ENCODE results near the gene NRL.
A peak's percentile ranks its signal among the peaks of the same experiment; 100 is the strongest.

The NRL gene

DNA sequence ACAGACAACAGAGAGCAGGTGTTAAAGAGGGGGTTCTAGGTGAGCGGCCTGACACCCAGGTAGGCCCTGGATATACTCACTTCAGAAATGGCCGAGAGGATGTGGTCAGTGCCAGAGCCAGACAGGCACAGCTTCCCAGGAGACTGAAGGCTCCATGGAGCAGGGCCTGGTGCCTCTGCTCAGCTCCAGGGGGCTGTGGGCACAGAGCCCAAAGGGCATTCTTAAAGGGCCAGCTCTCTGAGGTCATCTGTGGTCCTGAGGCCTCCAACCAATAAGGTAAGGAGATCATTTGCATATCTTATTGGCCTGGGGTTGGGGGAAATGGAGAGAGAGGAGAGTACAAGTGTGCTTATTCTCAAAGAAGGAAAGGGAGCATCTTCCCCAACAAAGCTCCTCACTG is 30.3 kb downstream of the NRL start:
- peaks cover 16 to 21% of the 10 kb centered on the region in 2 donors for H3K4me1 ChIP-seq (ENCODE audit: control insufficient read depth in 2 of 2, insufficient read depth in 1 of 2, low read depth in 1 of 2, low read length in 2 of 2)
- no peak overlapping the region for H3K18ac ChIP-seq (ENCODE audit: low read length)
- peaks cover 0 to 5% of the 10 kb centered on the region in 2 donors for H3K9me3 ChIP-seq (replicated peaks in 1 of 2; ENCODE audit: control insufficient read depth in 2 of 2, insufficient read depth in 1 of 2, low read depth in 1 of 2, low read length in 2 of 2)
- no peak overlapping the region for H3K4me2 ChIP-seq (ENCODE audit: insufficient read depth, low read length, poor library complexity, severe bottlenecking)
- H3K79me1 ChIP-seq (ENCODE audit: low read depth, low read length) = no peaks in the 10 kb centered on the region
- WGBS, 2 donors (ENCODE audit: extremely low coverage in 2 of 2, insufficient read length in 2 of 2, insufficient replicate concordance in 1 of 2) = no CpG with 5 or more reads among the region's 2 CpGs
- H3K4me3 ChIP-seq (ENCODE audit: low read length in 2 of 2) = no peak overlapping the region
- no peaks in the 10 kb centered on the region for H3K36me3 ChIP-seq (replicated peaks in 1 of 2; ENCODE audit: control insufficient read depth in 2 of 2, insufficient read depth in 2 of 2, low read length in 2 of 2)
- no peak overlapping the region for H2AFZ ChIP-seq (ENCODE audit: low read length)
- H4K91ac ChIP-seq (ENCODE audit: low read depth, low read length, poor library complexity) = no peak overlapping the region
- H3K14ac ChIP-seq (ENCODE audit: low read length) = no peak overlapping the region
- no peak overlapping the region for H2BK15ac ChIP-seq (ENCODE audit: low read length)
- H2AK5ac ChIP-seq (ENCODE audit: low read depth, low read length) = no peak overlapping the region
- peaks cover 0 to 69% (median 21%) of the 10 kb centered on the region in 3 experiments for H3K27me3 ChIP-seq (ENCODE audit: control insufficient read depth in 3 of 3, insufficient read depth in 3 of 3, low read depth in 1 of 3, low read length in 3 of 3)
- H2BK5ac ChIP-seq (ENCODE audit: low read length) = no peak overlapping the region
- H2BK120ac ChIP-seq (ENCODE audit: low read depth, low read length) = no peak overlapping the region
- no peak overlapping the region for H3K9ac ChIP-seq (ENCODE audit: low read depth, low read length, poor library complexity)
- H3K27ac ChIP-seq (replicated peaks; ENCODE audit: low read length) = no peak overlapping the region
- H3K23ac ChIP-seq (ENCODE audit: low read depth, low read length, poor library complexity) = no peak overlapping the region
- H2BK12ac ChIP-seq (ENCODE audit: low read length) = no peak overlapping the region
- no peak overlapping the region for H3K4ac ChIP-seq (ENCODE audit: low read length)
- no peak for DNase-seq (ENCODE audit: low spot score)
- no peak overlapping the region for H4K8ac ChIP-seq (ENCODE audit: low read depth, low read length)

GRCh38 chr14:24083462-24083861 is 31.3 kb downstream of the NRL start:
- peaks cover 0 to 5% of the 10 kb centered on the region in 2 donors for H3K9me3 ChIP-seq (replicated peaks in 1 of 2; ENCODE audit: control insufficient read depth in 2 of 2, insufficient read depth in 1 of 2, low read depth in 1 of 2, low read length in 2 of 2)
- DNase-seq (ENCODE audit: low spot score) = no peak
- H3K4me2 ChIP-seq (ENCODE audit: insufficient read depth, low read length, poor library complexity, severe bottlenecking) = no peak overlapping the region
- H3K27me3 ChIP-seq (ENCODE audit: control insufficient read depth in 3 of 3, insufficient read depth in 3 of 3, low read depth in 1 of 3, low read length in 3 of 3) = peaks cover 0 to 79% (median 21%) of the 10 kb centered on the region in 3 experiments
- H2AFZ ChIP-seq (ENCODE audit: low read length) = no peak overlapping the region
- no peaks in the 10 kb centered on the region for H3K36me3 ChIP-seq (replicated peaks in 1 of 2; ENCODE audit: control insufficient read depth in 2 of 2, insufficient read depth in 2 of 2, low read length in 2 of 2)
- no peak overlapping the region for H3K9ac ChIP-seq (ENCODE audit: low read depth, low read length, poor library complexity)
- no peak overlapping the region for H2BK15ac ChIP-seq (ENCODE audit: low read length)
- peaks cover 21 to 31% of the 10 kb centered on the region in 2 donors for H3K4me1 ChIP-seq (ENCODE audit: control insufficient read depth in 2 of 2, insufficient read depth in 1 of 2, low read depth in 1 of 2, low read length in 2 of 2)
- H2BK5ac ChIP-seq (ENCODE audit: low read length) = no peak overlapping the region
- H4K91ac ChIP-seq (ENCODE audit: low read depth, low read length, poor library complexity) = no peak overlapping the region
- H3K4me3 ChIP-seq (ENCODE audit: low read length in 2 of 2) = no peak overlapping the region
- no peak overlapping the region for H3K4ac ChIP-seq (ENCODE audit: low read length)
- H3K23ac ChIP-seq (ENCODE audit: low read depth, low read length, poor library complexity) = no peak overlapping the region
- H4K8ac ChIP-seq (ENCODE audit: low read depth, low read length) = no peak overlapping the region
- no peak overlapping the region for H3K14ac ChIP-seq (ENCODE audit: low read length)
- no peak overlapping the region for H3K18ac ChIP-seq (ENCODE audit: low read length)
- no peak overlapping the region for H3K27ac ChIP-seq (replicated peaks; ENCODE audit: low read length)
- H2BK12ac ChIP-seq (ENCODE audit: low read length) = no peak overlapping the region
- H2BK120ac ChIP-seq (ENCODE audit: low read depth, low read length) = no peak overlapping the region
- H3K79me1 ChIP-seq (ENCODE audit: low read depth, low read length) = no peaks in the 10 kb centered on the region
- WGBS, 2 donors (ENCODE audit: extremely low coverage in 2 of 2, insufficient read length in 2 of 2, insufficient replicate concordance in 1 of 2) = no CpG with 5 or more reads among the region's 3 CpGs
- H2AK5ac ChIP-seq (ENCODE audit: low read depth, low read length) = no peak overlapping the region

- H3K79me1 ChIP-seq (ENCODE audit: low read depth, low read length) = no peaks in the 10 kb centered on the region
- H3K18ac ChIP-seq (ENCODE audit: low read length) = no peak overlapping the region
- no peak overlapping the region for H3K4me3 ChIP-seq (ENCODE audit: low read length in 2 of 2)
- peaks cover 0 to 88% (median 21%) of the 10 kb centered on the region in 3 experiments for H3K27me3 ChIP-seq (ENCODE audit: control insufficient read depth in 3 of 3, insufficient read depth in 3 of 3, low read depth in 1 of 3, low read length in 3 of 3)
- H2BK15ac ChIP-seq (ENCODE audit: low read length) = peak overlapping the region; percentile 11
- H2AFZ ChIP-seq (ENCODE audit: low read length) = no peak overlapping the region
- H3K4me1 ChIP-seq (ENCODE audit: control insufficient read depth in 2 of 2, insufficient read depth in 1 of 2, low read depth in 1 of 2, low read length in 2 of 2) = peaks cover 25 to 33% of the 10 kb centered on the region in 2 donors
- H3K36me3 ChIP-seq (replicated peaks in 1 of 2; ENCODE audit: control insufficient read depth in 2 of 2, insufficient read depth in 2 of 2, low read length in 2 of 2) = no peaks in the 10 kb centered on the region
- no peak for DNase-seq (ENCODE audit: low spot score)
- no peak overlapping the region for H2BK12ac ChIP-seq (ENCODE audit: low read length)
- peaks cover 0 to 5% of the 10 kb centered on the region in 2 donors for H3K9me3 ChIP-seq (replicated peaks in 1 of 2; ENCODE audit: control insufficient read depth in 2 of 2, insufficient read depth in 1 of 2, low read depth in 1 of 2, low read length in 2 of 2)
- H4K8ac ChIP-seq (ENCODE audit: low read depth, low read length) = no peak overlapping the region
- no peak overlapping the region for H3K23ac ChIP-seq (ENCODE audit: low read depth, low read length, poor library complexity)
- no peak overlapping the region for H3K4me2 ChIP-seq (ENCODE audit: insufficient read depth, low read length, poor library complexity, severe bottlenecking)
- WGBS, 2 donors (ENCODE audit: extremely low coverage in 2 of 2, insufficient read length in 2 of 2, insufficient replicate concordance in 1 of 2) = no CpG with 5 or more reads among the region's 5 CpGs
- H3K14ac ChIP-seq (ENCODE audit: low read length) = no peak overlapping the region
- H3K27ac ChIP-seq (replicated peaks; ENCODE audit: low read length) = no peak overlapping the region
- no peak overlapping the region for H2BK120ac ChIP-seq (ENCODE audit: low read depth, low read length)
- H4K91ac ChIP-seq (ENCODE audit: low read depth, low read length, poor library complexity) = no peak overlapping the region
- H2BK5ac ChIP-seq (ENCODE audit: low read length) = peak overlapping the region; percentile 17
- no peak overlapping the region for H3K9ac ChIP-seq (ENCODE audit: low read depth, low read length, poor library complexity)
- no peak overlapping the region for H3K4ac ChIP-seq (ENCODE audit: low read length)
- peak overlapping the region; percentile 17 for H2AK5ac ChIP-seq (ENCODE audit: low read depth, low read length)
These were observed 32.2 kb downstream of the NRL start for GRCh38 chr14:24082411-24083080.

GRCh38 chr14:24081739-24082211 is 33.0 kb downstream of the NRL start:
- no peak overlapping the region for H2BK5ac ChIP-seq (ENCODE audit: low read length)
- H2AK5ac ChIP-seq (ENCODE audit: low read depth, low read length) = no peak overlapping the region
- no peak overlapping the region for H4K8ac ChIP-seq (ENCODE audit: low read depth, low read length)
- peak overlapping the region; percentile 96 for H2AFZ ChIP-seq (ENCODE audit: low read length)
- peaks cover 25 to 33% of the 10 kb centered on the region in 2 donors for H3K4me1 ChIP-seq (ENCODE audit: control insufficient read depth in 2 of 2, insufficient read depth in 1 of 2, low read depth in 1 of 2, low read length in 2 of 2)
- peak overlapping the region; percentile 32 for H2BK120ac ChIP-seq (ENCODE audit: low read depth, low read length)
- H3K23ac ChIP-seq (ENCODE audit: low read depth, low read length, poor library complexity) = peak overlapping the region; percentile 62
- H3K4me2 ChIP-seq (ENCODE audit: insufficient read depth, low read length, poor library complexity, severe bottlenecking) = peak overlapping the region; percentile 92
- H3K9ac ChIP-seq (ENCODE audit: low read depth, low read length, poor library complexity) = peak overlapping the region; percentile 85
- H3K9me3 ChIP-seq (replicated peaks in 1 of 2; ENCODE audit: control insufficient read depth in 2 of 2, insufficient read depth in 1 of 2, low read depth in 1 of 2, low read length in 2 of 2) = peaks cover 0 to 5% of the 10 kb centered on the region in 2 donors
- H3K79me1 ChIP-seq (ENCODE audit: low read depth, low read length) = no peaks in the 10 kb centered on the region
- no peak overlapping the region for H2BK12ac ChIP-seq (ENCODE audit: low read length)
- no CpG with 5 or more reads among the region's 26 CpGs for WGBS, 2 donors (ENCODE audit: extremely low coverage in 2 of 2, insufficient read length in 2 of 2, insufficient replicate concordance in 1 of 2)
- no peak overlapping the region for H4K91ac ChIP-seq (ENCODE audit: low read depth, low read length, poor library complexity)
- H2BK15ac ChIP-seq (ENCODE audit: low read length) = peak overlapping the region; percentile 51
- DNase-seq (ENCODE audit: low spot score) = no peak
- H3K27ac ChIP-seq (replicated peaks; ENCODE audit: low read length) = no peak overlapping the region
- no peaks in the 10 kb centered on the region for H3K36me3 ChIP-seq (replicated peaks in 1 of 2; ENCODE audit: control insufficient read depth in 2 of 2, insufficient read depth in 2 of 2, low read length in 2 of 2)
- H3K27me3 ChIP-seq (ENCODE audit: control insufficient read depth in 3 of 3, insufficient read depth in 3 of 3, low read depth in 1 of 3, low read length in 3 of 3) = peaks cover 0 to 90% (median 21%) of the 10 kb centered on the region in 3 experiments
- H3K4ac ChIP-seq (ENCODE audit: low read length) = no peak overlapping the region
- no peak overlapping the region for H3K14ac ChIP-seq (ENCODE audit: low read length)
- peak overlapping the region; percentile 83 for H3K18ac ChIP-seq (ENCODE audit: low read length)
- H3K4me3 ChIP-seq (ENCODE audit: low read length in 2 of 2) = peak overlapping the region in 1 of 2 donors; percentile 39
